CD4-positive, alpha-beta T cell (primary cell): ENCODE measurements around the gene IL13RA1. TPM values are rescaled to one million over a fixed set of nuclear protein-coding genes. Genes with fewer than 3 reads are reported as not detected.
"Not testable (repeated sequence)": the region's sequence is repeated elsewhere in the genome, so short reads cannot be mapped to it uniquely, and the experiment has no call there.

Experiments
- ATAC-seq: fragments of 200-7000 bp; cut with Tn5 transposase; one replicate; pipeline ENCODE4 v1.10.0; 2022; ENCODE audit warnings: mild to moderate bottlenecking; ENCODE audit not compliant: poor library complexity
- CTCF ChIA-PET: fragments of 350-600 bp; sonication (Branson Sonifier 250); formaldehyde crosslinking; loops from one replicate; lab custom pipeline; 2021; ENCODE audit warnings: antibody characterized with exemption, inconsistent platforms; lab: Charles Lee
- POLR2A ChIA-PET: fragments of 350-600 bp; sonication (Branson Sonifier 250); formaldehyde crosslinking; loops from one replicate; lab custom pipeline; 2021; ENCODE audit warnings: antibody characterized with exemption, inconsistent platforms; lab: Charles Lee
- DNase-seq, 14 experiments: peaks; one replicate each; pipeline ENCODE4 v3.0.0-alpha.2; 2013 to 2020; ENCODE audit warnings: mixed read lengths in 2 of 14
- H3K27ac ChIP-seq, 2 donors: one replicate each; pipeline versions ENCODE4 v1.5.1 to v1.7.0; 2013; ENCODE audit warnings: low read length in 2 of 2, low read depth in 1 of 2, mild to moderate bottlenecking in 1 of 2
- H3K27me3 ChIP-seq, 2 experiments: 1 replicate in 1 of 2; 2 replicates in 1 of 2; pipeline versions ENCODE4 v1.6.1 to v1.7.0; 2013; ENCODE audit warnings: low read length in 2 of 2, control low read depth in 1 of 2, mild to moderate bottlenecking in 1 of 2, moderate library complexity in 1 of 2; ENCODE audit not compliant: insufficient read depth in 2 of 2, control insufficient read depth in 1 of 2
- H3K36me3 ChIP-seq: one replicate; pipeline ENCODE4 v1.6.1; 2013; ENCODE audit warnings: low read length, control low read depth; ENCODE audit not compliant: insufficient read depth
- H3K4me1 ChIP-seq: one replicate; pipeline ENCODE4 v1.6.1; 2013; ENCODE audit warnings: low read length, control low read depth; ENCODE audit not compliant: insufficient read depth
- H3K4me3 ChIP-seq: one replicate; pipeline ENCODE4 v1.5.1; 2013; ENCODE audit warnings: mild to moderate bottlenecking, low read length, moderate library complexity
- H3K9me3 ChIP-seq, 2 experiments: 1 replicate in 1 of 2; 2 replicates in 1 of 2; pipeline versions ENCODE4 v1.6.1 to v1.7.0; 2013; ENCODE audit warnings: low read length in 2 of 2, mild to moderate bottlenecking in 2 of 2, control low read depth in 1 of 2, moderate library complexity in 1 of 2; ENCODE audit not compliant: control insufficient read depth in 1 of 2, insufficient read depth in 1 of 2
- H3K27ac Mint-ChIP-seq: one replicate; pipeline ENCODE4 v1.8.0; 2020; ENCODE audit warnings: mixed read lengths
- H3K27me3 Mint-ChIP-seq: one replicate; pipeline ENCODE4 v1.8.0; 2021; ENCODE audit warnings: mixed read lengths
- H3K36me3 Mint-ChIP-seq: one replicate; pipeline ENCODE4 v1.8.0; 2021; ENCODE audit warnings: low read depth, mixed read lengths
- H3K4me1 Mint-ChIP-seq: one replicate; pipeline ENCODE4 v1.8.0; 2021; ENCODE audit warnings: low read depth, mixed read lengths
- H3K4me3 Mint-ChIP-seq: one replicate; pipeline ENCODE4 v1.8.0; 2020; ENCODE audit warnings: mild to moderate bottlenecking, mixed read lengths
- H3K9me3 Mint-ChIP-seq: one replicate; pipeline ENCODE4 v1.8.0; 2020; ENCODE audit warnings: mixed read lengths
- intact Hi-C, 2 experiments: fragments of 100-400 bp; cut with DNase I in 1 of 2; cut with micrococcal nuclease in 1 of 2; formaldehyde crosslinking; loops; one replicate each; pipeline versions ENCODE4 v1.15.1 to v1.9.0; 2023 to 2025; cut with DNase I, micrococcal nuclease
- total RNA-seq, 174 experiments: library from RNA in 2 of 174; stranded (reverse) in 2 of 174; gene quantifications; one replicate each; pipeline ENCODE4 v1.2.3 and lab custom pipeline; 2021 to 2026
- TF ChIP-seq, protein P1 (sequence below): fragments of 200-600 bp; IDR thresholded peaks from one replicate; pipeline ENCODE4 v1.8.0; 2022; ENCODE audit warnings: antibody characterized with exemption, mild to moderate bottlenecking

IL13RA1 gene
- total RNA-seq, 2 experiments from 2014 or later = 0.69 to 0.78 TPM

DNA sequence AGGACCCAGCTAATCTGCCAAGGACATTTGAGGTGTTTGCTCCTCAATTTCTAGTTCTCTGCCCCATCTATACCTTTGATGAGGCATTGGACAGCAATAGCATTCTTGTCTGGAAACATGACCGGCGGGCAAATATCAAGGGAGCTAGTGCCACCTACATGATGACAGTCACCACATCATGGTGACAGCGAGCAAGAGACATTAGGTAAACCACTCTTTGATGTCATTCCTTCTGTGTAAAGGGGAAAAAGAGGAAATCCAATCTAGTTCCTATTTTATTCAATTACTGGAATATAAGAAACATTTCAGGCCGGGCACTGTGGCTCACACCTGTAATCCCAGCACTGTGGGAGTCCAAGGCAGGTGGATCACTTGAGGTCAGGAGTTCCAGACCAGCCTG lies 20.7 kb upstream of the IL13RA1 start:
- intact Hi-C loops = no loop called here
- no peak overlapping the region for H3K27ac ChIP-seq
- no peak for ATAC-seq
- no peaks in the 10 kb centered on the region for H3K36me3 ChIP-seq
- H3K27me3 ChIP-seq = no peaks in the 10 kb centered on the region
- no peak overlapping the region for H3K4me3 ChIP-seq
- no peaks in the 10 kb centered on the region for H3K4me1 Mint-ChIP-seq
- H3K9me3 Mint-ChIP-seq = no peaks in the 10 kb centered on the region
- H3K9me3 ChIP-seq = no peaks in the 10 kb centered on the region
- H3K27me3 Mint-ChIP-seq = no peaks in the 10 kb centered on the region
- POLR2A ChIA-PET = no interaction called here
- CTCF ChIA-PET = no interaction called here
- H3K4me3 Mint-ChIP-seq = no peak overlapping the region
- H3K4me1 ChIP-seq = no peaks in the 10 kb centered on the region
- no peak for DNase-seq
- TF ChIP-seq, protein P1, sequence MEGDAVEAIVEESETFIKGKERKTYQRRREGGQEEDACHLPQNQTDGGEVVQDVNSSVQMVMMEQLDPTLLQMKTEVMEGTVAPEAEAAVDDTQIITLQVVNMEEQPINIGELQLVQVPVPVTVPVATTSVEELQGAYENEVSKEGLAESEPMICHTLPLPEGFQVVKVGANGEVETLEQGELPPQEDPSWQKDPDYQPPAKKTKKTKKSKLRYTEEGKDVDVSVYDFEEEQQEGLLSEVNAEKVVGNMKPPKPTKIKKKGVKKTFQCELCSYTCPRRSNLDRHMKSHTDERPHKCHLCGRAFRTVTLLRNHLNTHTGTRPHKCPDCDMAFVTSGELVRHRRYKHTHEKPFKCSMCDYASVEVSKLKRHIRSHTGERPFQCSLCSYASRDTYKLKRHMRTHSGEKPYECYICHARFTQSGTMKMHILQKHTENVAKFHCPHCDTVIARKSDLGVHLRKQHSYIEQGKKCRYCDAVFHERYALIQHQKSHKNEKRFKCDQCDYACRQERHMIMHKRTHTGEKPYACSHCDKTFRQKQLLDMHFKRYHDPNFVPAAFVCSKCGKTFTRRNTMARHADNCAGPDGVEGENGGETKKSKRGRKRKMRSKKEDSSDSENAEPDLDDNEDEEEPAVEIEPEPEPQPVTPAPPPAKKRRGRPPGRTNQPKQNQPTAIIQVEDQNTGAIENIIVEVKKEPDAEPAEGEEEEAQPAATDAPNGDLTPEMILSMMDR = no peak
- H3K36me3 Mint-ChIP-seq = no peaks in the 10 kb centered on the region
- no peak overlapping the region for H3K27ac Mint-ChIP-seq

DNA sequence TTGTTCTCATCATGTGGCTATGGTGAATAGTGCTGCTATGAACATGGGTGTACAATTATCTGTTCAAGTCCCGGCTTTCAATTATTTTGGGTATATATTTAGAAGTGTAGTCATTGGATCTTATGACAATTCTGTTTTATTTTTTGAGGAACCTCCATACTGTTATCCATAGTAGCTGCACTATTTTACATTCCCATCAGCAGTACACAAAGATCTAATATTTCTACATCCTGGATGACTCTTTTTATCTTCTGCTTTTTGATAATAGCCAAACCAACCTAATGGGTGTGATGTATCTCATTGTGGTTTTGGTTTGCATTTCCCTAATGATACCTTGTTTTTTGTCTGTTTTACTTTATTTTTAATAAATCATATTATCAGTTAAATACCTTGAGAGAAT lies 12.9 kb upstream of the IL13RA1 start:
- Histone ChIP-seq H3K36me3 (no peaks in the 10 kb centered on the region), H3K4me3 (no peak overlapping the region), H3K4me1 (no peaks in the 10 kb centered on the region), H3K27ac (no peak overlapping the region), H3K9me3 (no peaks in the 10 kb centered on the region), H3K27me3 (no peaks in the 10 kb centered on the region)
- CTCF ChIA-PET = no interaction called here
- Mint-ChIP-seq H3K27me3 (no peaks in the 10 kb centered on the region), H3K36me3 (no peaks in the 10 kb centered on the region), H3K4me1 (no peaks in the 10 kb centered on the region), H3K9me3 (no peaks in the 10 kb centered on the region), H3K4me3 (no peak overlapping the region), H3K27ac (no peak overlapping the region)
- intact Hi-C loops = no loop called here
- TF ChIP-seq, protein P1 = no peak
- POLR2A ChIA-PET = no interaction called here
- ATAC-seq (no peak), DNase-seq (no peak)

DNA sequence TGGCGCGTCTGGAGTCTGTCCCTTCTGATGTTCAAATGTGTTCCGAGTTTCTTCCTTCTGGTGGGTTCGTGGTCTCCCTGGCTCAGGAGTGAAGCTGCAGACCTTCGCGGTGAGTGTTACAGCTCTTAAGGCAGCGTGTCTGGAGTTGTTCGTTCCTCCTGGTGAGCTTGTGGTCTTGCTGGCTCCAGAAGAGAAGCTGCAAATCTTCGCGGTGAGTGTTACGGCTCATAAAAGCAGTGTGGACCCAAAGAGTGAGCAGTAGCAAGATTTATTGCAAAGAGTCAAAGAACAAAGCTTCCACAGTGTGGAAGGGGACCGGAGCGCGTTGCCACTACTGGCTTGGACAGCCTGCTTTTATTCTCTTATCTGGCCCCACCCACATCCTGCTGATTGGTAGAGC lies 11.5 kb upstream of the IL13RA1 start:
- CTCF ChIA-PET, H3K4me3 Mint-ChIP-seq, POLR2A ChIA-PET, DNase-seq, H3K27ac Mint-ChIP-seq, H3K27me3 Mint-ChIP-seq, H3K27ac ChIP-seq, H3K4me3 ChIP-seq, H3K36me3 Mint-ChIP-seq, ATAC-seq, H3K27me3 ChIP-seq, H3K9me3 ChIP-seq, H3K4me1 ChIP-seq, H3K4me1 Mint-ChIP-seq, intact Hi-C loops, H3K9me3 Mint-ChIP-seq, H3K36me3 ChIP-seq: not testable (repeated sequence)

DNA sequence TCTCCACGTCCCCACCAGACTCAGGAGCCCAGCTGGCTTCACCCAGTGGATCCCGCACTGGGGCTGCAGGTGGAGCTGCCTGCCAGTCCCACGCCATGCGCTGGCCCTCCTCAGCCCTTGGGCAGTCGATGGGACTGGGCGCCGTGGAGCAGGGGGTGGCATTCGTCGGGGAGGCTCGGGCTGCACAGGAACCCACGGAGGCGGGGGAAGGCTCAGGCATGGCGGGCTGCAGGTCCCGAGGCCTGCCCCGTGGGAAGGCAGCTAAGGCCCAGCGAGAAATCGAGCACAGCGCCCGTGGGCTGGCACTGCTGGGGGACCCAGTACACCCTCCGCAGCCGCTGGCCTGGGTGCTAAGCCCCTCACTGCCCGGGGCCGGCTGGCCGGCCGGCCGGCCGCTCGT lies 10.6 kb upstream of the IL13RA1 start:
- H3K4me3 Mint-ChIP-seq, H3K4me1 Mint-ChIP-seq, H3K9me3 ChIP-seq, H3K4me1 ChIP-seq, H3K4me3 ChIP-seq, intact Hi-C loops, H3K27ac ChIP-seq, CTCF ChIA-PET, H3K9me3 Mint-ChIP-seq, H3K36me3 Mint-ChIP-seq, DNase-seq, H3K27ac Mint-ChIP-seq, ATAC-seq, H3K27me3 ChIP-seq, H3K27me3 Mint-ChIP-seq, H3K36me3 ChIP-seq, POLR2A ChIA-PET: not testable (repeated sequence)
